IMR-90 (cell line): ENCODE data around the gene EVX1. TPM values are rescaled to one million over a fixed set of nuclear protein-coding genes. Genes with fewer than 3 reads are reported as not detected.

Experiments used
- ATAC-seq: fragments of 200-7000 bp; cut with Tn5 transposase; 2 replicates; pipeline ENCODE4 v1.9.1; 2020; ENCODE audit warnings: low read depth, mild to moderate bottlenecking, moderate library complexity
- BruUV-seq: library from RNA; stranded (reverse); fragments of 400-500 nt; replicated peaks from 2 replicates; lab custom pipeline; 2021; lab: Mats Ljungman, UMichigan
- CTCF ChIA-PET: fragments of 300-600 bp; formaldehyde crosslinking; extraction: SDS; loops from one replicate; lab custom pipeline; 2021; ENCODE audit warnings: antibody characterized with exemption; lab: Yijun Ruan, JAX
- POLR2A ChIA-PET: fragments of 300-600 bp; sonication (Branson Sonifier 250); formaldehyde crosslinking; loops from one replicate; lab custom pipeline; 2022; ENCODE audit warnings: antibody characterized with exemption; ENCODE audit not compliant: unreplicated experiment; lab: Charles Lee
- DNase-seq: peaks from one replicate; pipeline ENCODE4 v3.0.0; 2013
- H2AFZ ChIP-seq: replicated peaks from 2 replicates; pipeline ENCODE3; 2013; ENCODE audit warnings: low read length, mild to moderate bottlenecking; ENCODE audit not compliant: poor library complexity
- H2AK5ac ChIP-seq: 2 replicates; pipeline ENCODE4 v1.6.1; 2013; ENCODE audit warnings: low read depth, low read length, inconsistent platforms
- H2AK9ac ChIP-seq: replicated peaks from 2 replicates; pipeline ENCODE3; 2013; ENCODE audit warnings: mild to moderate bottlenecking, low read depth, low read length, moderate library complexity; ENCODE audit not compliant: poor library complexity
- H2BK120ac ChIP-seq: 2 replicates; pipeline ENCODE4 v1.6.1; 2013; ENCODE audit warnings: low read depth, low read length, inconsistent platforms
- H2BK15ac ChIP-seq: 3 replicates; pipeline ENCODE4 v1.6.1; 2013; ENCODE audit warnings: low read depth, low read length, inconsistent platforms
- H2BK20ac ChIP-seq: 2 replicates; pipeline ENCODE4 v1.6.1; 2013; ENCODE audit warnings: low read depth, mild to moderate bottlenecking, inconsistent platforms, low read length, moderate library complexity
- H2BK5ac ChIP-seq: 2 replicates; pipeline ENCODE4 v1.6.1; 2013; ENCODE audit warnings: mild to moderate bottlenecking, low read depth, low read length, inconsistent platforms; ENCODE audit not compliant: poor library complexity, severe bottlenecking
- H3K14ac ChIP-seq: replicated peaks from 2 replicates; pipeline ENCODE4 v1.6.1; 2013; ENCODE audit warnings: low read depth, low read length, inconsistent platforms
- H3K18ac ChIP-seq: 2 replicates; pipeline ENCODE4 v1.6.1; 2013; ENCODE audit warnings: low read depth, low read length, control low read depth
- H3K23ac ChIP-seq: 2 replicates; pipeline ENCODE4 v1.6.1; 2013; ENCODE audit warnings: low read depth, low read length, inconsistent platforms
- H3K27ac ChIP-seq: 2 replicates; pipeline ENCODE4 v1.5.1; 2013; ENCODE audit warnings: mild to moderate bottlenecking, control low read depth, low read length; ENCODE audit not compliant: insufficient read depth
- H3K27me3 ChIP-seq: 2 replicates; pipeline ENCODE4 v1.6.1; 2013; ENCODE audit warnings: low read length; ENCODE audit not compliant: control insufficient read depth, insufficient read depth
- H3K36me3 ChIP-seq: 2 replicates; pipeline ENCODE4 v1.6.1; 2013; ENCODE audit warnings: low read length, mixed read lengths; ENCODE audit not compliant: control insufficient read depth, insufficient read depth
- H3K4ac ChIP-seq: 2 replicates; pipeline ENCODE4 v1.6.1; 2013; ENCODE audit warnings: low read depth, low read length, inconsistent platforms
- H3K4me1 ChIP-seq: 2 replicates; pipeline ENCODE4 v1.6.1; 2013; ENCODE audit warnings: low read length, mixed read lengths; ENCODE audit not compliant: control insufficient read depth, insufficient read depth
- H3K4me2 ChIP-seq: 2 replicates; pipeline ENCODE4 v1.6.1; 2013; ENCODE audit warnings: low read depth, mild to moderate bottlenecking, control low read depth, low read length, moderate library complexity
- H3K4me3 ChIP-seq: 2 replicates; pipeline ENCODE4 v1.5.1; 2013; ENCODE audit warnings: low read depth, mild to moderate bottlenecking, control low read depth, low read length, moderate library complexity; ENCODE audit not compliant: insufficient read depth
- H3K56ac ChIP-seq: 2 replicates; pipeline ENCODE4 v1.6.1; 2013; ENCODE audit warnings: low read length, inconsistent platforms; ENCODE audit not compliant: insufficient read depth; ENCODE audit errors: extremely low read depth
- H3K79me1 ChIP-seq, 2 experiments: 2 replicates each; pipeline ENCODE4 v1.6.1; 2013; ENCODE audit warnings: low read length in 2 of 2, inconsistent platforms in 1 of 2, low read depth in 1 of 2
- H3K9ac ChIP-seq: 2 replicates; pipeline ENCODE4 v1.6.1; 2013; ENCODE audit warnings: low read depth, low read length, control low read depth
- H3K9me1 ChIP-seq: 2 replicates; pipeline ENCODE4 v1.6.1; 2013; ENCODE audit warnings: low read length, inconsistent platforms; ENCODE audit not compliant: insufficient read depth
- H3K9me3 ChIP-seq: 2 replicates; pipeline ENCODE4 v1.6.1; 2013; ENCODE audit warnings: low read length; ENCODE audit not compliant: control insufficient read depth, insufficient read depth
- H4K20me1 ChIP-seq: 2 replicates; pipeline ENCODE4 v1.6.1; 2013; ENCODE audit warnings: low read length, inconsistent platforms; ENCODE audit not compliant: insufficient read depth
- H4K5ac ChIP-seq: 2 replicates; pipeline ENCODE4 v1.6.1; 2013; ENCODE audit warnings: mild to moderate bottlenecking, low read depth, low read length, control low read depth
- H4K8ac ChIP-seq, 2 experiments: 2 replicates each; pipeline ENCODE4 v1.6.1; 2013; ENCODE audit warnings: low read depth in 2 of 2, low read length in 2 of 2, control low read depth in 1 of 2, inconsistent platforms in 1 of 2
- H4K91ac ChIP-seq: 2 replicates; pipeline ENCODE4 v1.6.1; 2013; ENCODE audit warnings: low read depth, low read length, inconsistent platforms; ENCODE audit not compliant: insufficient read depth
- BHLHE40 ChIP-seq: fragments of 150-350 bp; IDR thresholded peaks from 2 replicates; pipeline ENCODE4 v1.6.1; 2016; ENCODE audit warnings: mild to moderate bottlenecking, low read depth, low read length
- CEBPB ChIP-seq: IDR thresholded peaks from 2 replicates; pipeline ENCODE4 v1.6.1; 2012; ENCODE audit warnings: low read depth, low read length, improper control_type of control experiment
- CHD1 ChIP-seq: IDR thresholded peaks from 2 replicates; pipeline ENCODE4 v1.6.1; 2012; ENCODE audit warnings: low read depth, low read length, improper control_type of control experiment
- CTCF ChIP-seq: conservative IDR thresholded peaks from 2 replicates; pipeline ENCODE4 v1.5.1; 2012; ENCODE audit warnings: mild to moderate bottlenecking, low read depth, low read length, improper control_type of control experiment
- ELK1 ChIP-seq: fragments of 150-350 bp; IDR thresholded peaks from 2 replicates; pipeline ENCODE4 v1.6.1; 2016; ENCODE audit warnings: low read depth, mild to moderate bottlenecking, low read length, moderate library complexity, borderline replicate concordance
- MAFK ChIP-seq: IDR thresholded peaks from 2 replicates; pipeline ENCODE4 v1.6.1; 2012; ENCODE audit warnings: low read depth, low read length, improper control_type of control experiment
- MAZ ChIP-seq: IDR thresholded peaks from 2 replicates; pipeline ENCODE4 v1.6.1; 2012; ENCODE audit warnings: low read depth, mild to moderate bottlenecking, low read length, improper control_type of control experiment, moderate library complexity, borderline replicate concordance
- POLR2A ChIP-seq: IDR thresholded peaks from 2 replicates; pipeline ENCODE4 v1.6.1; 2012; ENCODE audit warnings: mild to moderate bottlenecking, low read depth, low read length
- RAD21 ChIP-seq: IDR thresholded peaks from 2 replicates; pipeline ENCODE4 v1.6.1; 2012; ENCODE audit warnings: low read length, improper control_type of control experiment
- RFX5 ChIP-seq: IDR thresholded peaks from 2 replicates; pipeline ENCODE4 v1.8.0; 2012; ENCODE audit warnings: low read depth, mild to moderate bottlenecking, low read length, moderate library complexity
- SMC3 ChIP-seq: fragments of 150-350 bp; IDR thresholded peaks from 2 replicates; pipeline ENCODE4 v1.6.1; 2016; ENCODE audit warnings: low read depth, mild to moderate bottlenecking, antibody characterized with exemption, low read length, moderate library complexity
- WGBS, 2 experiments: methylation state at CpG; one replicate each; pipeline versions ENCODE4 v1.1.5 to v1.1.7; 2013; ENCODE audit warnings: missing lambda C conversion rate in 2 of 2; ENCODE audit not compliant: insufficient read length in 1 of 2; ENCODE audit errors: extremely low coverage in 2 of 2; 5-methylcytosine and 5-hydroxymethylcytosine counted together
- dilution Hi-C: fragments of 300-500 bp; cut with HindIII; formaldehyde crosslinking; loops from one replicate; pipeline ENCODE4 v1.14.3; 2018; ENCODE audit warnings: low sequenced_read_pairs; ENCODE audit not compliant: unreplicated experiment
- in situ Hi-C: fragments of 300-500 bp; cut with MboI; formaldehyde crosslinking; loops from 3 replicates; pipeline ENCODE4 v1.14.3; 2019; ENCODE audit warnings: low sequenced_read_pairs, inconsistent platforms, mixed read lengths
- intact Hi-C: fragments of 100-400 bp; cut with micrococcal nuclease; formaldehyde crosslinking; loops from 2 replicates; pipeline ENCODE4 v1.10.0; 2022
- polyA plus RNA-seq, 3 experiments: library from polyadenylated mRNA; depleted of rRNA; stranded (reverse); fragments of >200 nt; gene quantifications; 2 replicates each; pipeline ENCODE4 v1.2.3, GENCODE V29; 2012; ENCODE audit warnings: low replicate concordance in 1 of 3
- total RNA-seq: library from RNA; depleted of rRNA; stranded (reverse); fragments of >200 nt; gene quantifications from 2 replicates; pipeline ENCODE4 v1.2.3, GENCODE V29; 2012
- TF ChIP-seq, protein P1 (sequence below): fragments of 150-350 bp; IDR thresholded peaks from 2 replicates; pipeline ENCODE4 v1.6.1; 2017; ENCODE audit warnings: mild to moderate bottlenecking, antibody characterized with exemption, low read length, low read depth

The EVX1 gene
- total and polyA plus RNA-seq, 2 of the 4 experiments (the other 2 are of a cell fraction) = not detected

DNA sequence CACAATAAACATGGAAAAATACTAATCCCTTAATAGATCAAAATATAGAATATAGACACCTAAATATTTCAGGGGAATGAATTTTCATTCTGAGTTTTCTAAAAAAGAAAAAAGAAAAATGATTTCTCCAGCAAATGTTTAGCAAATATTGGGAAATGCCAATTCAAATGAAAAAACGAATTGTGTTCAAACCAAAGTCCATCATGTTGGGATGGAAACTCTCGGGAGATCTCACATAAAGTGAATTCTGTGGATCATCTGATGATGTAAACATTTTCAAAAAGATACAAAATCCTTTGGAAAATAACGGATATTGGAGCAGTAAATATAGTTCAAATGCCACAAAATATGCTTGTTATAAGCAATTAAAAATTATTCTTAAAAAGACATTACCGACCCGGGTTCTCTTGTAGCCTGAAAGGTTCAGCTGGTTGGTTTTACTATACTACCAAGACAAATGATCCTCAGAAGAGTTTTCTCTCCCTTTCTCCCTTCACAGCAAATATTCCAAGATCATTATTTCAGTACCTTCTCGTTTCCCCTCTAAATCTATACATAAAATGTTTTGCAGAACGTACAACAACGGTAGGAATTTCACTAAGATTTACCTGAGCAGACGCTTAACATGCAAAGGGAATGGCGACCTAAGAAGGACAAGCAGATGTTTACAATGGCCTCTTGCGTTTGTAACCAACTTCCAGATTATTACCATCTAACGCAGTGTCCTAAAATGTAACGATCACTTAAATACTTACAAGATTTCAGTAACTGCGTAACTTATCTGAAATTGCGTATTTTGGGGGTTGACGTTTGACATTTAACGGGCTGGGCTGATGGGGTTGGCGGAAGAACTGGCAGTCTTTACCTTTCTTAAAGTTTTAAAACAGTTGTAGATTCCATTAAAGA lies 45.2 kb upstream of the EVX1 start:
- in situ Hi-C loops = loop anchor here (5.0 to 10.0 kb wide), 2 partner anchors 725 to 877 kb away; no protein-coding TSS in a partner anchor
- Histone ChIP-seq H3K9me1 (0 out of 2 replicates have a peak, but pooled peaks cover 5% of the 10 kb centered on the region), H2BK120ac (no peak overlapping the region), H3K23ac (no peak overlapping the region), H3K4me3 (no peak overlapping the region), H2BK5ac (no peak overlapping the region), H4K8ac (no peak overlapping the region), H2AFZ (no peak overlapping the region), H3K36me3 (no peaks in the 10 kb centered on the region), H4K5ac (no peak overlapping the region), H2AK5ac (no peak overlapping the region), H3K14ac (no peak overlapping the region), H3K56ac (no peak overlapping the region), H4K20me1 (peaks cover 15% of the 10 kb centered on the region), H2BK15ac (no peak overlapping the region), H3K79me1 (no peaks in the 10 kb centered on the region), H3K4me2 (no peak overlapping the region), H3K9me3 (peaks cover 4% of the 10 kb centered on the region; the same call in 1 of the 2 replicates), H4K91ac (no peak overlapping the region), H3K9ac (no peak overlapping the region), H3K18ac (no peak overlapping the region), H3K4me1 (no peaks in the 10 kb centered on the region), H3K27me3 (peaks cover 86% of the 10 kb centered on the region), H3K4ac (no peak overlapping the region), H2BK20ac (no peak overlapping the region), H3K27ac (no peak overlapping the region), H2AK9ac (no peak overlapping the region)
- no peak for TF ChIP-seq CTCF
- TF ChIP-seq MAZ = no peak
- no peak for TF ChIP-seq BHLHE40
- TF ChIP-seq RFX5 = no peak
- no peak for TF ChIP-seq MAFK
- TF ChIP-seq ELK1 = no peak
- no peak for TF ChIP-seq RAD21
- TF ChIP-seq, protein P1, sequence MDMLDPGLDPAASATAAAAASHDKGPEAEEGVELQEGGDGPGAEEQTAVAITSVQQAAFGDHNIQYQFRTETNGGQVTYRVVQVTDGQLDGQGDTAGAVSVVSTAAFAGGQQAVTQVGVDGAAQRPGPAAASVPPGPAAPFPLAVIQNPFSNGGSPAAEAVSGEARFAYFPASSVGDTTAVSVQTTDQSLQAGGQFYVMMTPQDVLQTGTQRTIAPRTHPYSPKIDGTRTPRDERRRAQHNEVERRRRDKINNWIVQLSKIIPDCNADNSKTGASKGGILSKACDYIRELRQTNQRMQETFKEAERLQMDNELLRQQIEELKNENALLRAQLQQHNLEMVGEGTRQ = no peak
- no peak for TF ChIP-seq CHD1
- no peak for TF ChIP-seq SMC3
- no peak for TF ChIP-seq CEBPB
- no peak for TF ChIP-seq POLR2A
- no TSS peak for BruUV-seq
- POLR2A ChIA-PET = no interaction called here
- DNase-seq (no peak), ATAC-seq (no peak)
- CTCF ChIA-PET = no interaction called here
- intact Hi-C loops = loop anchor here (5.0 to 10.0 kb wide), 7 partner anchors 465 to 1907 kb away; partner anchors contain the start of genes HIBADH and TAX1BP1
- 13% methylated on average over 6 of the region's 18 CpGs; no CpG with 5 or more reads in 1 of the 2 experiments for WGBS, 2 experiments
- dilution Hi-C loops = no loop called here
